ENCODE results near the gene DUSP14.

- TF ChIP-seq POLR2A (IDR thresholded peaks at IDR 0.05) = no peak
- TF ChIP-seq CTCF (IDR thresholded peaks at IDR 0.05 in 8 of 11, conservative IDR thresholded peaks at IDR 0.05 in 3 of 11) = no peak
- no peak for TF ChIP-seq POLR2AphosphoS5 (IDR thresholded peaks at IDR 0.05)
Observed at GRCh38 chr17:37440424-37440823, 49.3 kb upstream of the DUSP14 start.

Data from spleen (tissue), 7 donors.